DMS114 treated with DMSO at 0.1 percent for 48 hours (cell line): ENCODE results near the gene CNOT10.
"Not testable (repeated sequence)": the region's sequence is repeated elsewhere in the genome, so short reads cannot be mapped to it uniquely, and the experiment has no call there.

ENCODE experiments used
- DNase-seq: peaks from one replicate; lab custom pipeline; 2025; ENCODE audit not compliant: unreplicated experiment; lab: John Stamatoyannopoulos, UW

CNOT10 gene

DNA sequence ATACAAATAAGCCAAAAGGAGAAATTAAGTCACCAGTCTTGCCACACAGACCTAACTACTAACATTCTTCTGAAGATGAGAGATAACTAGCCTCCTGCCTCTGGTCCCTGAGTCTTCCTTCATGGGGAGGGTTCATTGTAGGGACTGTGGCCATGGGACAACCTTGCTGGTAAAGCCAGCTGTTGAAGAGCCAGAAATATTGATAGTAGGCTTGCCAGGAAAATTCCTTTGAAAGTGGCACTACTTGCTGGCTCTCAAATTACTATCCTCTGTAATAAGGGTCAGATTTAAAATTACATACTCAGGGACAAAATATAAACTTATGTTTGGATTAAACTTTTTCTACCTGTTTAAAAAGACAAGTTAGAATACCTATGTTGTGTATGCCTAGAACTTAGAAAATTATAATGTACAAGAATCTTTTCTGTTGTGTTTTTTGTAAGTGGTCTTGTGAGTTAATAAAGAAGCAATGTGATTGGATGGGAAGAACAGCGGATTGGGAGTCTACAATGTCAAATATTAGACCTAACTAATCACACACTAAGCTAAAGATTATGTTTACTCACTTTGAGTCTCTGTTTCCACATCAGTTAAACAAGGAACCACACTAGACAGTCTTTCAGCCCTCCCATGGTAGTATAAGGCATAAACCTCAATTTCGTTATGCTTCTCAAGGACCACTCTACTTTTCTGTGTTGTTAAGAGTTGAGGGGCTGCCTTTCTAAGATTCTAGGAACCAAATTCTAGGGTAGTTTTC is 72.8 kb downstream of the CNOT10 start:
- DNase-seq: no peak

DNA sequence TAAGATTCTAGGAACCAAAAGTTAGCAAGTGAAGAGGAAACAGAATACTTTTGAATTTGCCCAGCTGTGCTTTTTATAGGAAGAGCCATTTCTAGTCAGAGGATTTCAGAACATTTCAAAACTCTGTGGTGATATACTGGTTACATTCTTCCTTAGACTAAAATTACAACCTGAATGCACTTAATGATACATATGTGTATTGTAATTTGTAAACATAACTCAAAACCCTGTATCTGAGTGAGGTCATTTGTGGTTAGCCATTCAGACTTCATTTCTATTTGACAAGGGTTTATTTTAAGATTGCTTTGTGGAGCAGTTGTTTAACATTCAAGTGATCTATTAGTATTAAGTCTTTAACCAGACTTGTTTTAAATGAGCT is 73.4 kb downstream of the CNOT10 start:
- no peak for DNase-seq

DNA sequence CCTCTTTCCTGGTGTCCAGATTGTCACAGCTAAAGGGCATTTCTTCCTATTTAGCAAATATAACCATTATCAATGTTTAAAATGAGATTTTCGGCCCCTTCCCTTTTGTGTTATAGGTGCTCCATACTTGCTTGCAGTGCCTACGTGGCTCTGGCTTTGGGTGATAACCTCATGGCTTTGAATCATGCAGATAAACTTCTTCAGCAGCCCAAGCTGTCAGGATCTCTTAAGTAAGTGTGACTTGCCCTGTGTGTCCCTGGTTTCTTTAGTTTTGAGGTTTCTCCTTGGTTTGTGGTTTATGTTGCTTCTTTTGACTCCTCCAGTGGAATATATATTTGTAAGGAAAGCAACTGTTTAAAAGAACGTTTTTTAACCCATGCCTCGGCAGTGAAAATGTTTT is 74.4 kb downstream of the CNOT10 start:
- no peak for DNase-seq

DNA sequence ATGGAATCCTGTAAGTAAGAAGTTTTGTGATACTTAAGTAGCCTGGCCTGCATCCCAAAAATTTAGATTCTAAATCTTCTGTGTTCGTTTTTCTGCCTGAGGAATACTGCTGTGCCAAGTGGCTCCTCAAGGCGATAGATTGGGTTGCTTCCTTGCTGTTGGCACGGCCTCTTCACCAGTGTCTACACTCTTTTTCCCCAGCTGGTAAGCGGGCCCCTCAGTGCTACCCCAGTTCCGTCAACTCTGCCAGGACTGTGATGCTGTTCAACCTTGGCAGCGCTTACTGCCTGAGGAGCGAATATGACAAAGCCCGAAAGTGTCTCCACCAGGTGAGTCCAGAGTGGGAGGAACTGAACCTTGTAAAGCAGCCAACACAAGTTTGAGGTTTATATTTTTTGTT is 79.5 kb downstream of the CNOT10 start:
- no peak for DNase-seq

DNA sequence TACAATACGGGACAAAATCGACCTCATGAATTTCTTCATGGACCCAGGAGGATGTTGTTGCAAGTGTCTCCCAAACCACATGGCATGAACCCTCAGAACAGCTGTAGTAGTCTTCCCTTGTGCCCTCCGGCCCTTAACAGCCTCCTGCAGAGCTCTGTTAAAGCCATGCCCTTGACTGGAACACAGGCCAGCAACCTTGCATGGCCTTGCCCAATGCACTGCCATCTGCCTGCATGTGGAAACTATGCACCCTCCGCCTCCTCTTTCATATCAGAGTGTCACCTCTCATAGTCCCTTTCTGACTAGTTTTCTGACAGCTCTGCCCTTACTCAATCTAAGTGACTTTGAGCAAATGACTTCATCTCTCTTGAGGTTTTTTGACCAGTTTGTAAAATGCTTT is 93.4 kb downstream of the CNOT10 start:
- no peak for DNase-seq

DNA sequence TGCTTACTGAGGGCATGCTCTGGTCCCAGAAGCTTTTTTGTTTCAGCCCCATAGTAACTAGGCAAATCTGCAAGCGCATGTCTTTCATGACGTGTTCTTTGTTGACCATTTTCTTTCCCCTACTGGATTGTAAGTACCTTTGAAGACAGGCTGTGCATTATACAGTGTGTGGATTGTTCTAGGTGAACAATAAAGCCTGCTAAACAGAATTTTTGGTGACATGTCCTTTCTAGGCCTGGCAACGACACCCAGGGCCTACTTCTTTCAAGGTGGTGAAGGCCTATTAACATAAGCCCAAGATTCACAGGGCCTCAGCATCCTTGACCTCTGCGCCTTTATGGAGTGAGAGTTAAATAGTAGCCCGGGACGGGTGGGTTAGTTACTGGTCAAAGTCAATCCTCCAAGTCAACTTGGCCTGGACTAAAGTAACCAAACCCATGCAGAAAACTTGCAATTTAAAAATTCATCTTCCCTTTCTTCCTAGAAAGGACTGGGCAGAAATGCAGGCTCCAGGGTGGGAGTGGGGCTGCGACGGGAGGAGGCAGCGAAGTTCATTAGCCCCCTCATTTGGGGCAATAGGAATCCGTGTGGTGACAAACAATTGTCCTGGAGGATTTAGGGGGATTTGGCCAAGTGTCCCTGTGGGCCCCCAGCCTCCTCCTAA is 95.2 kb downstream of the CNOT10 start:
- no peak for DNase-seq

DNA sequence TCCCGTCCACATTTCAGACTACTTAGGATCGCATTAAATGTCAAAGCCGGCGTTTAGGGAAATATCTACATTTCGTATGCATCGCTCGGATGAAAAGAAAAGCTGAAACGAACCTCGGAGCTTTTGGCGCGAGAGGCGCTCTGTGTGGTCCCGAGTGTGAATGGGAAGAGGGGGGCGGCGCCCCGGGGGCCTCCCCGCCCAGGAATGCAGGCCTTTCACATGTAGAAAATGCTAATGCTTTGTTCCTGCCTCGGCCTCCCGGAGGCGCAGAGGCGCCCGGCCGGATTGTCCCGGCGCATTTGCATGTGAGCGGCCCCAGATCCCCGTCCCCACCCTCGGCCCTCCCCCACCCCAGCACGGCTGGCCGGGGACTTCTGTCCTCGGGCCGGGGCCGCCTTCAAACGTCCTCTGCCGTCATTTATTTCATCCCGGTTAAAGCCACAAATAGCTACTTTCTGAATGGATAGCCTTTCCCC is 95.8 kb downstream of the CNOT10 start:
- DNase-seq: peak; percentile 32

DNA sequence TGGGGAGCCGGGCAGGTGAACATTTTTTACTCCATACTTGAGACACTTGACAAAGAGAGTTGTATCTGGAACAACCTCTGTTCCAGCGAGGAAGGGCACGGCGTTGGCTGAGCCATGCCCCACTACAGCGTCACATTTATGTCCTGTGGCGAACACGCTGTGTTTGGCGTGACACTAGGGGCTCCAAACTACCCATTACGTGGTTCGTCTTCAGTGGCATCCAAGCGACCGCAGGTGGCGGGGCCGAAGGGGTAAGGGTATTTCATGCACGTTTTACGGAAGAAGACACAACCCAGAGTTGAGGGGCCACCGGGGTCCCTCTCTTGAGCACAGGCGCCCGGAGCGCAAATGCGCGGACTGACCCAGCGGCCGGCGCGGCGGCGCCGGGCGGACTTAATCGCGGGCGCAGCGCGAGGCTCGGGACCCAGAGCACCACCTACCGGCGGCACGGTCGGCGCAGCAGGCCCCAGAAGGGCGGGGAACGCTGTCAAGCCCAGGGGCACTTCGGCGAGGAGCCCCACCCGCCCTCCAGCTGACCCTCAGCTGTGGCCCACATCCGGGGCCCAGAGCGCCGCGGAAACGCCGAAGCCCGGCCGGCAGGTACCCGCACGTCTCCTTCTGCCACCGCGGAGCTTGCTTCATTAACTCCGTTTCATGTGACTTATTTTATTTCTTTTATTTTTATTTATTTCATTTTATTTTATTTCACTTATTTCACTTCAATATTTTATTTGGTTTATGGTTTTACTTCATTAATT is 96.4 kb downstream of the CNOT10 start:
- DNase-seq: peak; percentile 65

DNA sequence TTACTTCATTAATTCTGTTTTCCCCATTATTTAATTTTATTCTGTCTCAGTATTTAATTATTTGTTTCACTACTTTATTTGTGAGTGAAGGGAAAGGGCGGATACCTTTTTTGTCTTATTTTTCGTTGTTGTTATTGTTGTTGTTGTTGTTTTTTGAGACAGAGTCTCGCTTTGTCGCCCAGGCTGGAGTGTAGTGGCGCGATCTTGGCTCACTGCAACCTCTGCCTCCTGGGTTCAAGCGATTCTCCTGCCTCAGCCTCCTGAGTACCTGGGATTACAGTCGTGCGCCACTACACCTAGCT is 96.9 kb downstream of the CNOT10 start:
- DNase-seq: not testable (repeated sequence)

DNA sequence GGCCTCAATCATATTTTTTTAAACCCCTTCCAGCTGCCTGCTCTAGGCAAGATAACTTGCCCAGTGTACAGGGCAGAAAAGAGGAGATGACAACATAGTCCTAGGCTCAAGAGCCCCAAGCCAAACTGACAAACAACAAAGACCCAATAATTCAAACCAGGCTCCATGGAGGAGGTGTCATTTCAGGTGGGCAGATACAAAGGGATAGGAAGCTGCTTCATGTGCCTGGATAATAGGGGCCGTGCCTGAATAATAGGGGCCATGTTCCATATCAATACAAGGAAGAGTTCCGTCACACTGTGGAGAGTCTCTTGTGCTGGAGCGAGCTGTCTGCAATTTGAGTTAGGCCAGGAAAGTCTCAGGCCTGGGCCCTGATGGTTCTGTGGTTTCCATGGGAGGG is 97.4 kb downstream of the CNOT10 start:
- no peak for DNase-seq

DNA sequence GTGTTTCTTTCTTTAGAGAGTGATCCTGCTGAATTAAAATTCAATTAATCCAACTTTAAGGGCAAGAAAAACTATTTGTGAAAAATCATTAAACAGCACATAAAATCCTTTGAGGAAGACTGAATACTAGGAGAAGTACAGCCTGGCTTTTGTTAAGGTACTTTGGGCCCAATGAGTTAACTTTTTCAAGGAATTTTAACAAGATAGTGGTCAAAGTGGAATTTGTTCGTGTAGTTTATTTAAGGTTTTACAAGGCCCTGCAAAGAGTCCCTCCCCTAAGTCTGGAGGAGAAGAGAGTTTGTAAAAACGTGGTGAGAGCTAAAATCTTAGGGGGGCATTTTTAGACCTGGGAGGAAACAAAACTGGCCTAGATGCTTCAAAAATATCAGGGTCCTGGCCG is 106.8 kb downstream of the CNOT10 start:
- no peak for DNase-seq

DNA sequence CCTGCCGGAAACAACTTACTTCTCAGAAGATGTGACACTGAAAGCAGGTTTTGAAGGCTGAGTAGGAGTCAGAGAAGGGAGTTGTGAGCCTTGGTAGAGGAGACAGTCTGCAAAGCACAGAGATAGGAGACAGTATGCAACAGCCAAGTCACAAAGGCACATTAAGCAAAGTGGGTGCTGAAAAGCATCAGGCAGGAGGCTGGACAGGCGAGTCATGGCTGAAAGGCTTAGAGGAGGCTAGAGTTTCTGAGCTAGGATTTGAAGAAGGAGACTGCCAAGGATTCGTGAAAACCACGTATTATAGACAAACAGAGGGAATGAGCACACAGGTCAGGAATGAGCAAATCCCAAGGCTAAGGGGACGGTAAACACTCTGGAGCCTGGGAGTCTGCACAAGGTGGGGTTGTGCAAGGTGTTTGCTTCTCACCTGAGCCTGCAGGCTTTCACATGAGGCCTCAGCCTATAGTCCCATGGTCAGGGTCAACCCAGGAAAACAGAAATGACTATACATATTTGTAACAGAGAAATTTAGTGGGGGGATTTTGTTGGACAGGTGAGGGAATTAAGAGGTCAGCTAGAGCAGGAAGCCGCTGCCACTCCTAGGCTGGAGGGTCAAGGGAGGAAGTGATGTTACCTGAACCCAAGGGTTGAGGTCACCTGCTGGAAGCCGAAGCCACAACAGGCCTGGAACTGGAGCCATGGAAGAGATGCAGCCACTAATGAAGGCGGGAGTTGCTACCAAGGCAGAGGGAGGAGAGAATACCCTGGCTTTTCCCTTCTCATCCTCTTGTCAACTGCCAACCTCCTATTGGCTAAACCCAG is 109.7 kb downstream of the CNOT10 start:
- no peak for DNase-seq

DNA sequence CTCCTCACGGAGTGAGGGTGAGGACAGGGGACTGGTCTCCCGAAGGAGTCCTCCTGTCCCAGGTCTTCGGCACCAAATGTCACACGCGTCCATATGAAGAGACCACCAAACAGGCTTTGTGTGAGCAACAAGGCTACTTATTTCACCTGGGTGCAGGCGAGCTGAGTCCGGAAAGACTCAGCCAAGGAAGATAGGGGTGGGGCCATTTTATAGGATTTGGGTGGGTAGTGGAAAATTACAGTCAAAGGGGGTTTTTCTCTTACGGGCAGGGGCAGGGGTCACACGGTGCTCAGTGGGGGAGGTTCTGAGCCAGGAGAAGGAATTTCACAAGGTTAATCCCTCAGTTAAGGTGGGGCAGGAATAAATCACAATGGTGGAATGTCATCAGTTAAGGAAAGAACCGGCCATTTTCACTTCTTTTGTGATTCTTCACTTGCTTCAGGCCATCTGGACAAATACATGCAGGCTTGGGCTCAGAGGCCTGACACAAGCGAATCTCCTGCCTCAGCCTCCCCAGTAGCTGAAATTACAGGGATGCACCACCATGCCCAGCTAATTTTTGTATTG is 111.5 kb downstream of the CNOT10 start:
- DNase-seq: not testable (repeated sequence)

DNA sequence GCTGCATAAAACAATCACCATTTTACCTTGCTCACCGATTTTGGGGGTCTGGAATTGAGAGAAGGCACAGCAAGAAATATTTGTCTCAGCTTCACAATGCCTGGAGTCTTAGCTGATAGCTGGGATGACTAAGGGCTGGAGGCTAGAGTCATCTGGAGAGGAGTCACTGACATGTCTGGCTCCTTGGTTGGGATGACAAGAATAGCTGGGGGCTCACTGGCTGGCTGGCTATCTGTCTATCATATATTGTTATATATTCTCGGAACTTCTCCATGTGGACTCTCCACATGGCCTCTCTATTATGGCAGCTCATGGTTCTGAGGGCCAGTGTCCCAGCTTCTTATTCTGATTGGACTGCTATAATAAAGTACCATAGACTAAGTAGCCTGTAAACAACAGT is 112.8 kb downstream of the CNOT10 start:
- no peak for DNase-seq

DNA sequence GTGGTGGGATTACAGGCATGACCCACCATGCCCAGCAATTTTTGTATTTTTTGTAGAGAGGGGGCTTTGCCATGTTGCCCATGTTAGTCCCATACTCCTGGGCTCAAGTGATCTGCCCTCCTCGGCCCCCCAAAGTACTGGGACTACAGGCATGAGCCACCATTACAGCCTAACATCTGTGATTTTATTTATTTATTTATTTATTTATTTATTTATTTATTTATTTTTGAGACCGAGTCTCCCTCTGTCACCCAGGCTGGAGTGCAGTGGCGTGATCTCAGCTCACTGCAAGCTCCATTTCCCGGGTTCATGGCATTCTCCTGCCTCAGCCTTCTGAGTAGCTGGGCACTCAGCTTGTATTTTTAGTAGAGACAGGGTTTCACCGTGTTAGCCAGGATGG is 116.5 kb downstream of the CNOT10 start:
- DNase-seq: not testable (repeated sequence)

DNA sequence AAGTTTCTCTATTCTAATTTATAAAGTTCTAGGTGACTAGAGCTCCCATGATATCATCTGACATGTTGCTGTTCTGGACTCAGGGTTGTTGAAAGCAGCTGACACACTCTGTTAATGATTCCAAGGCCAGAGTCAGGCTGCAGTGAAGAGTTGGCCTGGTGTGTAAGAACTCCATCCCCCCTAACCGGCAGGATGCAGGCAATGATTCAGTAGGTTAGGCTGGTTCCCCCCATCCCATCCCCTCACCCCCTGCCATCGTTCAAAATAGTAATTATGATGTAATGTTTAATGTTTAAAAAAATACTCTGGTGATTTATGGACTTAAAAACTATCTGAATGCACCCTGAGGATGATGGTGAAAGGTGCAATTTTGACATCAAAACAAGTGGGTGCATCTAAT is 128.2 kb downstream of the CNOT10 start:
- DNase-seq: no peak

DNA sequence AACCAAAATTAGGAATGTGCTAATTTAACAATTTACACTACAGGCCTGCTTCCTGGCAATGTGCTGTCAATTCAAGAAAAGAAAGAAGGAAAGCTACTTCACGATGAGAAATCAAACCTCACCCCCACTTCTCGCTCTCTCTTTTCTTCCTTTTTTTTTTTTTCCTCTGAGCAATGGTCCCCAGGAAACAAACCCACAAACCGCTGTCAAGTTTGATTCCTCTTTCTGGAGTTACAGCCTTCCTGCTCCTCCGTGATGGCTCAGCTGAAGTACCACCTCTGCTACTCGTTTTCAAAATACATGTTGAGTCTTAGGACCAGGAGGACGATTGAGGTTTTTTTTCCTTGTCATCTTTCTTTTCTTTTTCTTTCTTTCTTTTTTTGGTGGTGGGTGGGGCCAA is 129.4 kb downstream of the CNOT10 start:
- no peak for DNase-seq

DNA sequence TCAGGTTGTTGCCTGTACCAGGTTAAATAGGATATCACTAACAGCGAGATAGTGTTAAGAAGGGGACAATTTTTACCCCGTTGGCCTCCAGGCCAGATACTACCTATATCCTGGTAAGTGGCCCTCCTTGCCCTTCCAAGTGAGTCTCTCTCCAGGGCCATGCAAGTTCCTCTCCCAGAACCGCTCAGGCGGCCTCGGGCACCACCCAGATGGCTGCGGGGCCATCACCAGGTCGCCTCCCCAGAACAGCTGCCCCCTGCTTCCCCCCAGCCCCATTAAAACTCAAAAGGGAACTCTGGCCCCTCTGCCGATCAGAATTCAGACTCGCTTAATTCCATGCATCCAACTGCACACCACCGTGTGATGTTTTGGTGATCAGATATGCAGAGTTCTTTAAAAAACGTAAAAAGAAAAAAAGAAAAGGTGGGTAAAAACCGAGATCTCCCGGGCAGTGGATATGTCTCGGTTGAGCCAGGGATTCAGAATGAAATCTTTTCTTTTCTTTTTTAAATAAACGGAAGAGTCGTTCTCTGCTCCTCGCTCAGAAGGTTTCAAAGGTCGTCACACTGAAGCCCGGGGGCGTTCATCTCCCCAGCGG is 131.0 kb downstream of the CNOT10 start:
- DNase-seq: no peak

DNA sequence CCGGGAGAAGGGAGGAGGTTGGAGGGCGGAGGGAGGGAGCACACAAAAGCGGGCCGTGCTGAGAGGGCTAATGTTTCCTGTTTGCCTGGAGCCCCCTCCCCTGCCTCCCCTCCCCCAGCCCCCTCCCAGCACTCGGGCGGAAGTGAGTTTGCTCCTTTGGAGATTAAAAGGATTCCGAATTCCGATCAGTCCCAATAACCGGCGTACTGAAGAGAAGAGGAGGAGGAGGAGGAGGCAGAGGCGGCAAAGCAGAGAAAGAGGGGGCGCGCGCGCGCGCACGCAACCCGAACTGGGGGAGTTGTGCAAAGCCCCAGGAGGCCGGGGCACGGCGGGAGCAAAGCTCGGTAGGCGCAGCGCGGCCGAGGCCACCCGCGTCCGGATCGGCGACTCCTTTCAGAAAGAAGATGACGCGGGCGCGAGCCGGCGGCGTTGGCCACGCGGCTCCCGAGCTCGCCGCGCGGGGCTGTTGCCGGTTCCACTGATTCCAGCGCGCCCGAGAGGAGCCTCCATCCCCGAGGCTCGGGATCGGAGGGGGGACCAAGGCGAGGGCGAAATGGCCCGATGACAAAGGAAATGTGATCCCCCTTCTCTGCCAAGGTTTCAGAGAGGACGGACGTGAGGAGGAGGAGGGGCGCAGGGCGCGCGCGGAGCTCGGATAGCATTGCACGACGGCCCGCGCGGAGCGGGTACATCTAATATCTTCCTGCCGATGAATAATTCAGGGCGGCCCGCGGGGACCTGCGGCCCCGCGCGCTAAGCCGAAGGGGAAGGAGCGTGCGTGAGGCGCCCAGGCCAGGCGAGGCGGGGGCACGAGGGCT is 131.7 kb downstream of the CNOT10 start:
- DNase-seq: no peak

DNA sequence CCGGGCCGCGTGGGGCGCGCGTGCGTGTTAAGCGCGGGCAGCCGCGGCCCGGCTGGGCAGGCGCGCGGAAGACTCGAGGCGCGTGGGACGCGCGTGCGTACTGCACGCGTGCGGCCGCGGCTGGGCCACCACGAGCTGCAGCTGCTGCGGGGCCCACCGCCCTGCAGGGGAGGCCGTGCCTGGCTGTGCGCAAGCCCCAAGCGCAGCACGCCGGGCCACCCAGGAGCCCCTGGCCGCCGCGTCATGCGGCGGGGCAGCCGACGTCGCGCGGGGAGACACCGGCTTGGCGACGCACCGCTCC is 132.2 kb downstream of the CNOT10 start:
- DNase-seq: no peak
